Smooth muscle cell of the brain vasculature (primary cell): Measurements from ENCODE around the gene KTN1.

Source experiments
- DNase-seq: peaks from one replicate; pipeline ENCODE4 v3.0.0-alpha.2; 2012; ENCODE audit warnings: low read depth, low spot score

Gene KTN1

DNA sequence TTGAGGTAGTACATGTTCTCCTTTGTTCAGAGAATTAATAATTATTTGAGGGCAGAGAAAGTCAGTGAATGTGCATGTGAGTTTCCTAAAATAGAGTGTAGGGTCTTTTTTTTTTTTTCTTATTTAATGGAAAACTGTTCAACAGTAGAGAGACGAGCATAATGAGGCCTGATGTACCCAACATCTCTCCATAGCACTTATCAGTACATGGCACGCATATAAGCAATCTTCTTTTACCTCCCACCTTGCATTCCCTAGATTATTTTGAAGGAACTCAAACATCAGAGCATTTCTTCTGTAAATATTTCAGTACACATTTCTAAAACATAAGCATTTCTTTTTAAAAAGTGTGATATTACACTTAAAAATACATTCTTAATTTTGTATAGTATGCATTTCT, 87.8 kb downstream of the KTN1 start:
- DNase-seq, result no peak

DNA sequence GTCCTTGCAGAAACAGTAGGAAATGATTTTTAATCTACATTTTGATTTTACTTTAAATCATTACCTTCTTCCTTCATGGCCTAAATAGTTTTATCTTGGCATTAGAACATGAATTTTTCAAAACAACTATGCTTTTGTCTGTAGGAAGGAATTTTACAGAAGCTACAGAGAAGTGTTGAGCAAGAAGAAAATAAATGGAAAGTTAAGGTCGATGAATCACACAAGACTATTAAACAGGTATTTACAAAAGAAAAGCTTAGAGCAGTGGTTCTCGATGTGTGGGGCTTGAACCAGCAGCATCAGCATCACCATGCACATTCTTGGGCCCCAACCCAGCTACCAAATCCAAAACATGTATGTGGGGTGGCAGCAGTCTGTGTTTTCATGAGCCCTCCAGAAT, 91.6 kb downstream of the KTN1 start:
- no peak for DNase-seq

DNA sequence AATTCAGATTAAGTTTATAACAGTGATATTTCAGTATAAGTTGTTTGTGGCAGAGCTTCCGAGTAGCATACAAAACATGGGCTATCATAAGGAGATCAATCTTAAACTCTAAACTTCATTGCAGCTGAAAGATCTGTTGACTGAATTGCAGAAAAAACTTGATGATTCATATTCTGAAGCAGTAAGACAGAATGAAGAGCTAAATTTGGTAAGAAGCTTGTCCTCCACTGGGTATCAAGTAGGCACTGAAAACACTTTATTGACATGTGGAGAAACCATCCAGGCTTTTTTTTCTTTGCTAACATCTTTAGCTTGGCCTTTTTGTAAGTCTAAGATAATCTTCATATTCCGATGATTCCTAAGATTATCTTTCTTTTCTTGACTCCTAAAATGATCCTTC, 93.0 kb downstream of the KTN1 start:
- DNase-seq, result no peak

DNA sequence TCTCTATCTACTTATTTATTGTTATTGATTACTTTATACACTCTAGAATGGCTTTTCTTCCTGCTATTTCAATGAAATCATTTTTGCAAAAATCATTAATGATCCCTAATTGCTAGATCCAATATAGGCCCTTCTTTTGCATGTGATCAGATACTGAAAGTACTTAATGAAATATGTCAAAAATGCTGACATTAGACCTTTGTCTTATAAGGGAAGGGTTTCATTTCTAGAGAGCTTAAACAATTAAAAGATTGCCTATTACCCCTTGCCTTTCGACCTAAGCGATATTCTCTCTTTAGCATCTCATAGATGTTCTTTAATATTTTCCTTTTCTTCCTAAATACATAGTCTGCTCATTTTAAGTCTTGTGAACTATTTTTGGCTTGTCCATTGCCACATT, 101.1 kb downstream of the KTN1 start:
- DNase-seq, result no peak

DNA sequence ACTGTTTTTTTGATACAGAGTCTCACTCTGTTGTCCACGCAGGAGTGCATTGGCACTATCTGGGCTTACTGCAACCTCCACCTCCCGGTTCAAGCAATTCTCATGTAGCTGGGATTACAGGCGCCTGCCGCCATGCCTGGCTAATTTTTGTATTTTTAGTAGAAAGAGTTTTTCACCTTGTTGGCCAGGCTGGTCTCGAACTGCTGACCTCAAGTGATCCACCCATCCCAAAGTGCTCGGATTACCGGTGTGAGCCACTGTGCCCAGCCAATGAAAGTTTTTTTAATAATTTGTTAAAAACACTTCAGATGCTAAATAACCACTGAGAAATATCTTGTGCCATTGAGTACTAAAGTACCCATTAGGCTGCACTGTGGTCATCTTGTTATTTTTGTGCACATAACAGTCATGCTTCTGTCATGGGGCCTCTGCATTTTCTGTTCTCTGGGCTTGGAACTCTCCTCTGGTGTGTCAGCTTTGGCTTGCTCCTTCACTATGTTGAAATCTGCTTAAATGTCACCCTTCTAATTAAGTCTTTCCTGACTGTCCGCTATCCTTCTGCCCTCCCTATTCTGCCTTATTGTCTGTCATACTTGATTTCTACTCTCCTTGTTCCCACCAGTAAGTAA, 105.1 kb downstream of the KTN1 start:
- no peak for DNase-seq

DNA sequence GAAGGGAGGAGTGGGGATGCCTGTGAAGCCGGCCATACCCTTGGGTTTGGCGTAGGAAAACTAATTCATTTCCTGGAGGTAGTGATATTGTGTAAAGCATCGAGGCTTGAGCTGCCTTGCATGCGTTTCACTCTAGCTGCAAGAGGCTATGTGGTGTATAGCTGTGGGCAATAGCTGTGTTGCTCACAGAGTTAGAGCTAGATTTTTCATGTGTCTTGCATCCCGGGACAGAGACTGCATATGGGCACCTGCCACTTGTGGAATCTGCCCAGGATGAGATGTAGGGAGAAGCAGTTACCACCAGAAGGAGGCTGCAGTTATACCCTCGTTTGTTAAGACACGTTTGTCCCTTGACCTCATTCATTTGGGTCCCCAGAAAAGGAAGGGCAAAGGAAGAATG, 106.7 kb downstream of the KTN1 start:
- DNase-seq, result no peak

DNA sequence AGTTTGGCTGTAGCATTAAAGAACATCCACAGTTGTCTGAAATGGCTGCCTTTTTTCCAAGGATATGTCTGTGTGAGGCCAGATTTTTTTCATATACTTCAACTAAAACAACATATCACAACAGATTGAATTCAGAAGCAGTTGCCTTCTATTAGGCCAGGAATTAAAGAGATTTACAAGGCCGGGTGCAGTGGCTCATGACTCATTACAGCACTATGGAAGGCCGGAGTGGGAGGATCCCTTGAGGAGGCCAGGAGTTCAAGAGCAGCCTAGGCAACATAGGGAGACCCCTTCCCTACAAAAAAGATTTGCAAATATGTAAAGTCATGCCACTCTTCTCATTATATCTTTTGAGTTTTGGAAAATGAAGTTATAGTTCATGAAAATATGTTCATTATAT, 108.6 kb downstream of the KTN1 start:
- DNase-seq, result no peak

DNA sequence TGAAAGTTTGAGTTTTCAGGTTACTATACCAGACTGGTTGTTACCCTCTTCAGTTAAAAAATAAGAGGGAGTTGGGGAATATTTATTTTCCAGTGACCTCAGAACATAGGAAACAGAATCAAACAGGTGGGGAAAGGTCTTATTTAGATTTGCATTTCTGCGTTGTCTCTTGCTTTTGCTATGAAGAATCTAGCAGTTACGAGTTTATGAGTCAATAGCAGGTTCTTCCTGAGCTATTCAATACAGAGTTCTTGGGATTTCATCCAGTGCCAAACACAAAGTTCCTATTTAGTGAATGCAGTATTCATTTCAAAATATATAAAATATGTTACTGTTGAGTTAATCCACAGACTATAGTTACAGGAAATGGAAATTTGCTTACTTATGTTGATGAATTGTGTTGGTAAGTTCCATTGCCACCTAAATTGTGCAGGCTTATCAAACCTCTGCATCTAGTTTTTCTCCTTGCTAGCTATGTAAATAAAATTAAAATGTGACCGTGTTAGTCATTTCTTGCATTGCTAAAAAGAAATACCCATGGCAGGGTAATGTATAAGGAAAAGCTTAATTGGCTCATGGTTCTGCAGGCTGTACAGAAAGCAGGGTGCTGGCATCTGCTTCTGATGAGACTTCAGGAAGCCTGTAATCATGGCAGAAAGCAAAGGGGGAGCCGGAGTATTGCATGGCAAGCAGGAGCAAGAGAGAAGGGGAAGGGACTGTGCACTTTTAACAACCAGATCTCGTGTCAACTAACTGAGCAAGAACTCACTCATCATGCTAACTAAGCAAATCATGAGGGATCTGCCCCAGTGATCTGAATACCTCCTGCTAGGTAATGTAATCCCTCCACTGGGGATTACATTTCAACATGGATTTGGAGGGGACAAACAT, 110.2 kb downstream of the KTN1 start:
- no peak for DNase-seq

DNA sequence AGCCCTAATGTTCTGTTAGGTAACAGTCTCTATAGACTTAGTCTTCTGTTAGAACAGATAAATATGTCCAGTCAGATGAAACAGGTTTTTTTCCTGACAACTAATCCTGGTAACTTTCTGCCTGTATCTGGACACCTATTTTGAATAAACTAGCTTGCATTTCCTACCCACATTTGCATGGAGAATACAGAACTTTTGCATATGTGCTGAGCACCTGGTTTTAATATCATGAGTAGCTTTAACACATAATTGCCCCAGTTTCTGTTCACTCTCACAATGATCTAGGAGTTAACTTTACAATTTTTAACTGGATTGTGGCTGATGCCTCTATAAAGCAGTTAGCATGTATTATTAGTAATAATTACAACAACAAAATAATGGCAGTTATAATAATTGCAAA, 111.7 kb downstream of the KTN1 start:
- DNase-seq, result no peak

DNA sequence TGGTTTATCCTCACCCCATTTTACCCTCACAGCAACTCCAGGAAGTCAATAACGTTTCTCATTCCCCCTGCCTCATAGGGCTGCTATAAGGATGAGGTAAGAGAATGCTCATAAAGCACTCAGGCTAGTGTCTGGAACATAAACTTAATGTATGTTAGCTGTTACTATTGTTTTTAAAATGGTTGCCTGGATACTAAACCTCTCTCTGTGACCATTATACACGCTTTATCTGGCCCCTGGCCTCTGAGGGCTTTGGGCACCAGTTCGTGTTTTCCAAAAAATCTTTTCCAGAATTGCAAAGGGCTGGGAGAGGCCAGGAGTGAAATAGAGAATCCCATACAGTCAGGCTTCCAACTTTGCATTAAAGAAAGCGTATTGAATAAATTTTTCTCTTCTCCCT, 113.9 kb downstream of the KTN1 start:
- DNase-seq, result no peak

DNA sequence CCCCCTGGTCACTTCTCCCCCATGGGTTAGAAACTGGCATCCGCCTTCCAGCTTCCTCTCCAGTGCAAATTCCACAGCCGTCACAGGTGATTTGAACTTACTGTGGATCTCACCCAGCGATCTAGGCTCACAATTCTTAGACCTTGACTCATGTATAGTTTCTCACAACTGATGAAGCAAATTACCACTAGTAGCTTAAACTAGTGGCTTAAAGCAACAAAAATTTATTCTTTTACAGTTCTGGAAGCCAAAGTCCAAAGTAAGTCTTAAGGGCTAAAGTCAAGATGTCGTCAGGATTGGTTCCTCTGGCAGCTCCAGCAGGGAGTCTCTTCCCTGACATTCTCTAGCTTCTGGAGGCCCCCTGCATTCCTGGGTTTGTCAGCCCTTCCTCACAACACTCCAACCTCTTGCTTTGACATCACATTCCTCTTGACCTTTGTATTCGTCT, 117.4 kb downstream of the KTN1 start:
- no peak for DNase-seq

DNA sequence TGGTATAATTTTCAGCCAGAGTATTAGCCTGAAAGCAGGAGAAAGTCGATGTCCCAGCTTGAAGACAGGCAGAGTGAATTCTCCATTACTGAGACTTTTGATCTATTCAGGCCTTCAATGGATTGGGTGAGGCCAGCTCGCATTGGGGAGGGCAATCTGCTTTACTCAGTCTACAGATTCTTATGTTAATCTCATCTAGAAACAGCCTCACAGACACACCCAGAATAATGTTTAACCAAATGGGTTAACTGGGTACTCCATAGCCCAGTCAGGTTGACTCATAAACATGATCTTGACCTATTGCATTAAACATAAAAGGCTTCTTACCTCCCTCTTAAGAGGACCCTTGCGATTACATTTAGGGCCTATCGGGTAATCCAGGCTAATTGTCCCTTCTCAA, 118.0 kb downstream of the KTN1 start:
- no peak for DNase-seq

DNA sequence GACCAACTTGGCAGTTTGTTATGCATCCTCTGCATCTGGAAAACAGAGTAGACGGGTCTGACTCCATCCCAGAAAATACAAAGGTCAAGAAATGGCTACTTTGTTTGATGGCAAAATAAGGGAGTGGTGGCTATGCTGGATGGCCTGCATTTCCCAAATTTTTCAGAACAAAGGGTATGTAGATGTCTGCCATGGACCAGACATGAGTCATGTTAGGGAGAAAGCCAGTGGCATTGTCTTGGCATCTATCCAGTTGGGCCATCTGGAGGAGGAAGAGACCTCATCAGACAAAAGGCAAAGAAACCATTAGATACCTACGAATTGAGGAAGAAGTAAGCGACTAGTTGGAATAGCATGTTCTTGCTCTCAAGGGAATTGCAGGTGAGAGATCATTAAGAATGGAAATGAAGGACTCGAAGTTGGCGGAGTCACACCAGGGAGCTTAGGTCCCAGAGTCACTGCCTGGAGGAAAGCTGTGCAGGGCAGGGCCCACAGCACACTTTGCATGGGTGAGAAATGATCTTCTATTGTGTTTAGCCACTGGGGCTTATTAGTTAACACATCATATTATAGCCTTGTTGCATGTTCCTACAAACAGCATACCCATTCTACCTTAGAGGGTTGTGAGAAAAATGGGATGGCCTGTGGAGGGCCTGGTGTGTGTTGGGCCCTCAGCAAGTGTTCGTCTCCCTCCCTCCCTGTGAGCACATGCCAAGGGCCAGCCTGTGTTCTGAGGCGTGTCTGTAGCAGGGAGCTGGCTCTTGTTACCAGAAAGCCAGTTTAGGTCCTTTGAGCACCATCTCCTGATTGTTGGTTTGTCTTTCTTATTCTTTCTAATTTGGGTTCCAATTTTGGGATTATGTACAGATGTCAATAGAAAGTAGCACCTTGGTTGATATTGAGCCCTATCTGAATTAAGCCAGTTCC, 119.4 kb downstream of the KTN1 start:
- no peak for DNase-seq

DNA sequence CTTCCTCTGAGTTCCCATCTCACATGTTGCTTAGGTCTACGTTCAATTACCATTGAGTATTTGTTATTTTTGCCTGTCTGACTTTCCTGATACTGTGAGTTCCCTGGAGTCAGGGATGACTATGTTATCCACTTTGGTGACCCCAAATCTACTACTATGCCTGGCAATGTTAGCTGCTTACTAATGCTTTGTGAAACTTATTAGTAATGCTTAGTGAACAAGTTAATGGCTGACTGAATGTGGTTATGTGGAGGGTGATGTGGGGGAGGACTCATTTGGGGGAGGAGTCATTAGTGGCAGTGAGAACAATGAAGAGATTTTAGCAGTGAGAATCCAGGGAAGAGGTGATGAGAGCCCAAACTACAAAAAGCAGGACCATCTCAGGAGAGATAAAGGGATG, 121.6 kb downstream of the KTN1 start:
- DNase-seq, result no peak

DNA sequence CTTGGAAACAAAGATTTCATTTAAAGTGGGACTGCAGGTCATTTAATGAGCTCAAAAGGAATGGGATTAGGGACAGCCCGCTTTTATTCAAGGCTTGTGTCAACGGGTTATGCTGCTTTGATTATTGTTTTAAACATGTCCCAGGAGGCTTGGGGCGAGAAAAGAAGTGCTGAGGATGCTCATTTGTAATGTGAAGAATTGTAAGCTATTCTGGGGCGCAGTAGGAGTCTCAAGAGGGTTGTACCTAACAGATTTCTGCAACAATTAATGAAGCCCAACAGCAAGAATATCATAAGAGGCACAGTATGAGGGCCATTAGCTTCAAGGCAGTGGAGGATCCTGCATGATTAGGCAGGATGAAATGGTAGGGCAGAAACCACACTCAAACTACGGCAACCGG, 122.5 kb downstream of the KTN1 start:
- no peak for DNase-seq

DNA sequence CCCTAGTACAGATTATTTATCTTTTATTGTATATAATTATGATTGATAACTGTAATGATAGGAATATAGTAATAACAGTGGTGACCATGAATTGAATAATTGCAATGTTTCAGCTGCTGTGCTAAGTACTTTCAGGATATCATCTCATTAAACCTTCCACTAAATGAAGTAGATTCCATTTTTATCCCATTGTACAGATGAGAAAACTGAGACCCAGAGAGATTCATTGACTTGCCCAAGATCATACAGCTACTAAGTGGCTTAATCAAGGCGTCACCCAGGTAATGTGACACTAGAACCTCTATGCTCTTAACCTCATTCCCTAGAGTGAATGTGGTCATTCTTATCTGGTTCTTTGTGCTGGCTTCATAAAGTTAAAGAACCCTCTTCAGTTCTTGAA, 124.6 kb downstream of the KTN1 start:
- no peak for DNase-seq

DNA sequence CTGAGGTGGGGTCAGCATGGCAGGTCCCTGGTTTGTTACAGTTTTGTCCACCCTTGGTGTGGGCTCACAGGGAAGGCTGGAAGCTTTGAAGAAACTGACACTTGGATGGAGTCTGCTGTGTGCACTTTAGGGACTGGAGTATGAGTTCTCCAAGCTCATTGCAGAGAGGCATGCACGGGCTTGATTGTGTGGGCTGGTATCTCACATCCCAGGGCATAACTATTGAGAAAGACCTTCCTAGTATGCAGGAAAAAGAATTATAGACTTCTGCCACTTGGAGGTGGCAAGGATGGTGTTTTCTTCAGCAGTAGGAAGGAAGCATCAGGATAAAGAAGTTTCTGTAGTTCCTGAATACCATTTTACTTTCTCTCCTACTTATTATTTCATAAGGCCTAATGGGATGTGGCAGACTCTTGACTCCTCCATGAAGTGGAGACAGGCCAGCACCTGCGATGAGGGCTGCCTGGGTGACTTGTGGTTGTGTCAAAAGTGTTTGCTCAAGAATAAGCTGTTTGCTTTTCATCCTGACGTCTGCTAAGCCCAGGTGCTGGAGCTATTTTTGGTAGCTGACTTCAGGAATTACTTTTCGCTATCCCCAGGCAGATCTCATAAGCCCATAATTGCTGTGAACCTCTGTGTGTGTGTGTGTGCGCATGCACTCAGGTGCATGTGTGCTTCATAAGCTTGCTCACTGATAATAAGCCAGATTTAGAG, 125.8 kb downstream of the KTN1 start:
- no peak for DNase-seq

DNA sequence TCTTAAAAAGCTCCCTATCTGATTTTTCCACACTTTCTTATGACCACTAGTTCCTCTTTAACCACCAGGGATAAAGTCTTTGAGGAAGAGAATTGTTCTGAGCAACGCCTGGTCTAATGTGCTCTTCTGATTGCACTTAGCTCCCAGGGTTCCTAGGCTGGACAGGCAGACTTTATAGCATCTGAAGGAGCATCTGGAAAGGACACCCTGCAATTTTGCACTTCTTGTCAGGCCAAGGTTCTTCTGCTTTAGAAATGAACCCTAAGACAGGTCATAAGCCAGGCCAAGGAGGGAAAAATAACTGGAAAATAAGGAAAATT, 126.3 kb downstream of the KTN1 start:
- no peak for DNase-seq

DNA sequence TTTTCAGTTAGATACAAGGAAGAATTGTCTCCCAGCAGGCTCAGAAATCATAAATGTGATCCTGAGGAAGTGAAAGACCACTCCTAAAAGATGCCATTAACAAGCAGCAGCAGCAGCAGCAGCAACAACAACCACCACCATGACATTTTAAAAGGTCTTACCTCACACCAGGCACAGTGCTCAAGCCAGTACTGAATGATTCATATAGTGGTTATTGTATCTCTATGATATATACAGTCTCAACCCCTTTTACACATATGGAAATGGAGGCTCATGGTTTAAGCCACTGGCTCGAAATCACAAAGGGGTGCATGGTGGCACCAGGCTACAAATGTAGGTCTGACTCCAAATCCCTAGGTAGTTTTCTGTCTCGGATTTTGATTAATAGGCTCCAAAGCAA, 126.9 kb downstream of the KTN1 start:
- no peak for DNase-seq

DNA sequence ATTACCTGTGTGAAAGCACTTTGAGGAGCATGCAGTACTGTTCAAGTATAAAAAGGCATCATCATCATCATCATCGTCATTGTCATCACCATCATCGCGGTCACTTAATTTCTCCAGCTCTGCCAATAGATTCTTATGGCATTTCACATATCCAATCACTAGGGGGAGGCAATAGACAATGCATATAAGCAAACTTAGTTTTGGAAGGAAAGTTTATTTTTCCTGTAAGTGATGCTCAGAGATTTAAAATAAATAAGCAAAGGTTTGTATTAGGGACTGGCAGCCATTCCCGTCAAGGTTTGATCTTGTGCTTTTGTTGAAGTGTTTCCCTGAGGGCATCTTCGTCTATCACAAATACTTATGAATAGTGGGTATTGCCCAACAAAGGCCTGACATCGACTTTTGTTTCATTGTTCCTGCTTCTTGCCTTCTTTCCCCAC, 127.4 kb downstream of the KTN1 start:
- no peak for DNase-seq

DNA sequence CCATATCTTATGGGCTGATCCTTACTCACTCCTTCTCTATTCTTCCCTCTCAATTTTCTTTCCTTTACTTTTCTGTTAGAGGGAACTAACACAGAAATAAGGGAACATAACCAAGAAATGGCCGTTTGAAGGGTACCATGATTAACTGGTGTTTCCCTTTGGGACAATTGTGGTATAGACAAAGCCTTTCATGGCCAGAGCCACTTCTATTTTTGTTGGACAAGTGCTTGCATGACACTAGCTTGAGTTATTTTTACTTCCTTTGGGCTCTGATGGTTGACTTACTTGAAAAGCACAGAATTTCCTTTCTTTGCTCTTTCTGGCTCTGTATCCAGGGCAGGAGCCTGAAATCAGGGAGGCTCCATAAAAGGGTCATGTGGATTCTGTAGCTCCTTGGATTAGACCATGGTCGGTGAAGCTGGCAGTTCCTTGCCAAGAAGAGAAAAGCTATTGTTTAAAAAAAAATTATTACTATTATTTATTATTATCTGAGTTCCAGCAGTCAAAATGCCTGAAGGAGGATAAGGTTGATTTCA, 130.6 kb downstream of the KTN1 start:
- DNase-seq, result no peak
